ENCODE data around the gene FMO2.
A peak's percentile ranks its signal among the peaks of the same experiment; 100 is the strongest.

The FMO2 gene

GRCh38 chr1:171174560-171175294 is 10.4 kb upstream of the FMO2 start:
- no peak for DNase-seq

GRCh38 chr1:171177261-171177660 is 7.8 kb upstream of the FMO2 start:
- no peak for DNase-seq

- DNase-seq: no peak
Observed at GRCh38 chr1:171179318-171180227, 5.5 kb upstream of the FMO2 start.

- no peak for DNase-seq
Observed at GRCh38 chr1:171180670-171181069, 4.4 kb upstream of the FMO2 start.

GRCh38 chr1:171188388-171189266 is 3.5 kb downstream of the FMO2 start:
- peak in 10 of 51 donors; percentile 0 to 35 (median 12) for DNase-seq

- no peak for DNase-seq
Observed at GRCh38 chr1:171191992-171192391, 6.9 kb downstream of the FMO2 start.

GRCh38 chr1:171195767-171196166 is 10.7 kb downstream of the FMO2 start:
- DNase-seq: no peak

GRCh38 chr1:171196351-171196750 is 11.3 kb downstream of the FMO2 start:
- no peak for DNase-seq

- DNase-seq: no peak
Observed at GRCh38 chr1:171198081-171198480, 13.0 kb downstream of the FMO2 start.

- DNase-seq: no peak
Observed at GRCh38 chr1:171204296-171204695, 19.2 kb downstream of the FMO2 start.

GRCh38 chr1:171206204-171206977 is 21.3 kb downstream of the FMO2 start:
- no peak for DNase-seq

GRCh38 chr1:171206978-171207355 is 21.9 kb downstream of the FMO2 start:
- no peak for DNase-seq

GRCh38 chr1:171207377-171207776 is 22.3 kb downstream of the FMO2 start:
- DNase-seq: no peak

- DNase-seq: no peak
Observed at GRCh38 chr1:171210355-171210754, 25.3 kb downstream of the FMO2 start.

GRCh38 chr1:171212607-171213351 is 27.7 kb downstream of the FMO2 start:
- no peak for DNase-seq

- DNase-seq: no peak
Observed at GRCh38 chr1:171213559-171214454, 28.7 kb downstream of the FMO2 start.

GRCh38 chr1:171217658-171218443 is 32.8 kb downstream of the FMO2 start:
- DNase-seq: no peak

GRCh38 chr1:171218661-171219060 is 33.6 kb downstream of the FMO2 start:
- DNase-seq: no peak
